Activated CD4-positive, CD25-positive, alpha-beta regulatory T cell treated with anti-CD3 and anti-CD28 coated beads, Interleukin-2, amount 50 U/mL, for 16 hours (primary cell): ENCODE data around the gene LHFPL6.

Source experiments
- DNase-seq: peaks from one replicate; pipeline ENCODE4 v3.0.0-alpha.2; 2020; ENCODE audit warnings: low read depth, low spot score

Gene LHFPL6

DNA sequence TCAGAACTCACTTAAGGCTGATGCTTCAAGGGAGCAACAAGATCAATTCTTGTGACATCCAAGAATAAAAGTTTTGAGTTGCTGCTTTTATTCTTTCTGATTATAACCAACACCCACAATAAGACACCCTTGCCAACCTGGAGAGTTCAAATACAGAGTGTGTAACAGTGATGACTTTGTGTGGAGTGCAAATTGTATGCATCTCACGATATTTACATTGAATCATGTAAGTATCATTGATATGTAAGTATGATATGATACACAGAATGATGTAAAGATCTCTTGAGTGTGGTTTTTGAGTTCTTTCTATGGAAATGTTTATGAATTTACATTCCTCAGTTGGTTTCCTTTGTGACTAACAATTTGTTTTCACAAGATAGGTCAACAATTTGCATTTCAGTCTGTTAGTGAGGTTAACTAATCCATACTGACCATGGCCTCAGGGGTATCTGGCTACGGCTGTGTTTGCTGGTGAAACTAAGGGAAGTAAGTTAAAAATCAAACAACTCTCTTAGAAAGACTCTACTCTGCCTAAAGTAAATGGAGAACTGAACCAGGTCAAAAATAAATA is 12.4 kb downstream of the LHFPL6 start:
- DNase-seq, result no peak

GRCh38 chr13:39588384-39588783 is 14.6 kb downstream of the LHFPL6 start:
- DNase-seq, result no peak

DNA sequence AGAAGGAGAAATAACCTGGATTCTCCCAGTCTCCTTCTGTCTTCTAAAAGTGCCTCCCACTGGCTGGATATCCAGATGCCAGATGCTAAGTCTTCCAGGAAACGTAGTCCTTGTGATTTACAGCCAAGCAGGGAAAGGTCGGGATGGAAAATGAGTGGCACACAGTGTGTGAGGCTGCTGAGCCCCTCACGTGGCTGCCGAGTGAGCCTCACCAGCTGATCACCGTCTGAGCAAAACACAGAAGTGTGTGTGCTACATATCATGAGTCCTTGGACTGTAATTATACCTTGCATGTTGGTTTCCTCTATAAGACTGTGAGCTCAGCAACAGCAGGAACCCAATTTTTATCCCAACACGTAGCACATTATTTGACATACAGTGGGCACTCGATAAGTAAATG is 15.1 kb downstream of the LHFPL6 start:
- no peak for DNase-seq

DNA sequence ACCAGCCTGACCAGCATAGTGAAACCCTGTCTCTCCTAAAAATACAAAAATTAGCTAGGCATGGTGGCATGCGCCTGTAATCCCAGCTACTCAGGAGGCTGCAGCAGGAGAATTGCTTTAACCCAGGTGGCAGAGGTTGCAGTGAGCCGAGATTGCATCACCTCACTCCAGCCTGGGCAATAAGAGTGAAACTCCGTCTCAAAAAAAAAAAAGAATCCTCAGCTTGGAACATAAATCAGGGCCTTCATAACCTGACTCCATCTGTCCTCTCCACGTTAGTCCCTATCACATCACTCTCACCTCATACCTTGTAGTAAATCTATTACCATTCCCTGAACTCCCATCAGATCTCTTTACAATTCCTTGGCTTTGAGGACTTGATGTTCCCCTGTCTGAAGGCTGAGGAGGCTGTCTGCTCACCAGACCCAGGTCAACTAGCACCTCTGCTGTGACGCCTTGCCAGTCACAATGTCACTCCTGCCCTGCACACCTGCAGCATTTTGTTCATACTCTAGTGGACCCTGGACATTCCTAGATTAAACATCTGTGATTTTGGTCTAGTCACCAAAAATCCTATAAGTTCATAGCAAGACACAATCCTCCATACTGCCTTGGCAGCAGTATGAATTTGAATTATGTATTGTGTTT is 15.9 kb downstream of the LHFPL6 start:
- DNase-seq, result no peak

DNA sequence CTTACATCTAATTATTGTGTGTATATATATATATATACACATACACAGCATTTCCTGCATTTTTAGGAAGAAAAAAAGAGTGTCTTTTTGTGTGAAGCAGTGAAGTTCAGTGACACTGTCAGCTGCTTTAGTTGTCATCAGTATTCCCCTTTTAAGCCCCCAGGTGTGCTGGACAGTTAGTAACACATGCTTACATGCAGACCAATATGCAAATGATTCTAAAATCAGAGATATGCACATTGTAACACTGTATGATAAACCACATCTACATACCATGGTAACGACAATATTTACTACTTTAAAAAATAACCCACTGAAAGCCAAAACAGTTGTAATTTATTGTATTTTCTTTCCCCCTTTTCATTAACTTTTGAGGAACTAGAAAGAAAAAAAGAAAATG is 16.8 kb downstream of the LHFPL6 start:
- DNase-seq, result no peak

GRCh38 chr13:39585219-39585618 is 17.8 kb downstream of the LHFPL6 start:
- no peak for DNase-seq

- no peak for DNase-seq
These were observed 22.0 kb downstream of the LHFPL6 start for GRCh38 chr13:39580881-39581575.

GRCh38 chr13:39578821-39579291 is 24.1 kb downstream of the LHFPL6 start:
- DNase-seq, result no peak

DNA sequence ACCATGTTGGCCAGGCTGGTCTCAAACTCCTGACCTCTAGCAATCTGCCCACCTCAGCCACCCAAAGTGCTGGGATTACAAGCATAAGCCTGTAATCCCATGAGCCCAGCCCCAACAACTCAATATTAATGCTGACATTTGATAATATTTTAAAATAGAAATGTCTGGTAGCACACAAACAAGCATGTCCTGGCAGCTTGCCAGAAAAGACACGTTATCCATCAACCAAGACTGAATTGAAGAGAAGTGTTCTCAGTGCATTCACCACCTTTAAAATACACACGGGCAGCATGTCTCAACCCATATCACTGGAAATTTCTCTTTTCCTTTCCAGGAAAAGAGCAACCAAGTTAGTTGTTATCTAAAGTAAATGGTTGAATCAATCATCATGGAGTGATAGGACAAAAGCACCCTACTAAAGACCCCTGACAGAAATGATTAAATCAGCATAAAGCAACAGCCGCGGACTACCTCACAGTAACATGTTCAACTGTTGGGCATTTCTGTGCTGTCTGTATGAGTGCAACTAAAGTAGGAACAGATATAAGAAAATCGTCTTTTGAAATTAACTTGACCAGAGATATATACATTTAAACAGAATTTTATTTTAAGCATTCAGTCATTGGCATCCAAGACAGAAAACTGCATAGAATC is 25.0 kb downstream of the LHFPL6 start:
- DNase-seq, result no peak

- no peak for DNase-seq
These were observed 25.8 kb downstream of the LHFPL6 start for GRCh38 chr13:39577203-39577602.

DNA sequence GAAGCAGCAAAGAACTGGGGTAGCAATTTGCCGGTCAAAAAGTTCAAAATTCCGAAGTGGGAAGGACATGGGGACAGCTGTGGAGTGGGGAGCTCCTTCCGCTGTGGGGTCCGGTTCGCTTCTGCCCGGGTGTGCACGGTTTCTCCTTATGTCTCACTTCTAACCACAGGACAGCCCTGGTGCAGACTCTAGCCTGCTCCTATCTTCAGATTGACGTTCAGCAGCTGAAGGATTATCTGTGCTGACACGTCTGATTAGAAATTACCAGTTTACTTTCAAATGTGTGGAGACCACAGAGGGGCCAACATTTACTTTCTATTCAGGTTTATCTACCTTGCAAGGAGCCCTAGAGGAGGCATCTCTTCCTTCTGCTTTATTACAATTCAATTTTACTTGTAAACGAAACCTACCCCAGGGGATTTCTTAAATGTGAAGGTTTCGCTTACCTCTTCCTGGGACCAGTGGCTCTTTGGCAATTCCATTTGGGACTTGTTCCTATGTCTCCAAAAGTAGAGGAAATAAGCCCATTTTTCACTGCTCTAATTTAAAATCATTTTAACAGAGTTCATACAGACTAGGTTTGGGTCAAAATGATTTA is 27.3 kb downstream of the LHFPL6 start:
- DNase-seq, result no peak

DNA sequence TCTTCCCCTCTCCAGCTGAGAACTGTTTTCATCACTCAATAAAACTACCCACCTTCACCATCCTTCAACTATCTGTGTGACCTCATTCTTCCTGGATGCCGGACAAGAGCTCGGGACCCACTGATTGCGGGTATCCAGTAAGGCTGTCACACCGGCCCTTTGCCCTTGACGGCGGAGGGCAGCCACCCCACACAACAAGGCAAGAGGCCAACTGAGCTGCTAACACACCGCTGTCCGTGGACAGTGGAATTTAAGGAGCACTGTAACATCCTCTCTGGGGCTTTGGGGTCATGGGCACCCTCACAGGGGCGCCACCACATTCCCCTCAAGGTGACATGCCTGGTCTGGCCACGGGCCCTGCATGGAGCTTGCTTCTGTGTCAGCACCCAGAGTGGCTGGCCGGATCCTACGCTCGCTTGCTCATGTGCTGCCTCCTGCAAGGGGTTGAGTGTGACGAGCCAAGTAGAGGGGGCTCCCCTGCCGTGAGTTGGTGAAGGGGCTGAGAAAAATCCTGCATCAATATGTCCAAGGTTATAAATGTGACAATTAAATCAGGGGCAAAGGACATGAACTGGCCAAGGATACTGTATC is 31.4 kb downstream of the LHFPL6 start:
- DNase-seq, result no peak

GRCh38 chr13:39567569-39567968 is 35.4 kb downstream of the LHFPL6 start:
- no peak for DNase-seq

GRCh38 chr13:39566216-39566869 is 36.6 kb downstream of the LHFPL6 start:
- no peak for DNase-seq

DNA sequence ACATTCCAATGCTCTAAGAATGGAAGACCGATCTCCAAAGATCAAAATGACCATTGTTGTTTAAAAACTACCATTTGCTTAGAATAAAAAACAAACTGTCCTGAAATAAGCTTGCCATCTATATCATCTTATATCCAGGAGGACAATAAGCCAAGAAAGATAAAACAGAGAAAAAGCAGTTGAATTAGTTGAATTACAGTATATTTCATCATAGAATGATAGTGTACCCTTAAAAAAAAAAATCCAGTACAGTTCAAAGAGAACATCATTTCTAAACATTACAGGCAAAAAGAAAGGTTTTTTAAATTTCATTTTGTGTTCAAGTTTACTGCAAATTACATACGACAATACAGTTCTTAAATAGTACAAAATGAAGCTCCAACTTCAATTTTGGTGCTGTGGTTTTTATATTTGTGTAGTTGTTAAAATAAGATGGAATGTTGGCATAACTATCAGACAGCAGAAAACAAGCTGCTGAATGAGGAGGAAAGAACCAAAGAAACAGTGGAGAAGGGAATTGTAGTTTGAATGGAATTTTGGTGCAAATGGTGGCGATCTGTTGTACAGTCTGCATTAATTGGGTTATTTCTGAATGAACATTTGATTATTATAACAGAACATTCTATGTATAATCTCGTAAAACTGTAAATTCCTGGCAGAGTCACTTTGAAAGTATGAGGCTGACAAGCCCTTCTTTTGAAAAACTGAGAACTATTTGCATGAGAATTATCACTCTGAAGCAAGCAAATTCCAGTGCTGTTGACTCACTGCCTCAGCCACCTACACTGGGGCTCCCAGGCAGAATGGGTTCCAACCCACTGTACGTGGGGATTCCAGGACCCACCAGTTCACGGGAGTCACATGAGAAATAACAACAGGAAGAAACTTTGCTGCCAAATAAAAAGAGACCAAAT is 37.7 kb downstream of the LHFPL6 start:
- no peak for DNase-seq

DNA sequence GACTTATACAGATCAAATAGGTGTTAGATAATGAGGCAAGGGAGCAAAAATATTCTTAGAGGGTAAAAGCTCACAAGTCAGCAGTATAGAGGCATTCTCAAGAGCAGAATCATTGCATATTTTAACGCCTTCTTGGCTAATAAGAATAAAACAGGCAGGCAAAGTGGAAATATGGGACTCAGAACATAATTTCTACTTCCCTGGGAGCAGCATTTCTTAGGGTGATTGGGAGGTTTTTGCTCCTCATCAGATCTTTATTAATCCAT is 39.6 kb downstream of the LHFPL6 start:
- DNase-seq, result no peak

GRCh38 chr13:39561971-39562370 is 41.0 kb downstream of the LHFPL6 start:
- DNase-seq, result no peak

DNA sequence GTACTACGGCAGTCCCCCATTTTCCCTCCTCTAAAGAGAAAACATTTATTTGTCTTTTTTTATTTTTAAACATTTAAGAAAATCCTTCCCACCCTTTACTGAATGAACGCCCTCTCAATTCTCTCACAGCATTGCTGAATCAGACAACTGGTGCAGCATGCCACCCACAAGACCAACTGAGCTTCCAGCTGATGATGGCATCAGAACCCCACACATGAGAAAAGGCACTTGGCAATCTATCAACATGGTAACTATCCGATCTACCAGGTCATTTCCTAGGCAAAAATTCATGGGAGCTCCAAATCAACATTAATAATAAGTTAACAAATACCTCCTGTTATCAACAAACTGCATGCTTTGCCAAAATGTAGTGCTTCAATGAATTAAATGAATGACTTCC is 43.1 kb downstream of the LHFPL6 start:
- DNase-seq, result no peak

DNA sequence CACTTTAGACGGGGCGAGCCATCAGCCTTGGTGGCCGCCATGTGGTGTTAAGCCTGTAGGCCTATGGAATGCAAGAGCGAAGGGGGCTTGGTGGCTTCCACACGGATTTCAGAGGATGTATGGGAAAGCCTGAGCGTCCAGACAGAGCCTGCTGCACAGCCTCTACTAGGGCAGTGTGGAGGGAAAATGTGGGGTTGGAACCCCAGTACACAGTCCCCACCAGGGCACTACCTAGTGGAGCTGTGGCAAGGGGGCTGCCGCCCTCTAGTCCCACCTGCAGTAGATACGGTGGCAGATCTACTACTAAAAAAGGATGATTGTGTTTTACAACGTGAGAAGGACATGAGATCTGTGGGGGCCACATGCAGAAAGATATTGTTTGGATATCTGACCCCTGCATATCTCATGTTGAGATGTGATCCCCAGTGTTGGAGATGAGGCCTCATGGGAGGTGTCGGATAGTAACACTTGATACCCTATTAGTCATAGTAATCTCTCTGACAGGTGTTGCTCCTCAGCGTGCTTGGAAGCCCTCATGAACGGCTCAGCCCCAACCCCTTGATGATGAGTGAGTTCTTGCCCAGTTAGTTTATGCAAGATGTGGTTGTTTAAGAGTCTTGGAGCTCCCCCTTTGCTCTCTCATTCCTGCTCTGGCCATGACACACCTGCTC is 45.6 kb downstream of the LHFPL6 start:
- DNase-seq, result no peak

- DNase-seq, result no peak
These were observed 46.1 kb downstream of the LHFPL6 start for GRCh38 chr13:39556866-39557265.
